GM11168 (cell line): ENCODE results near the gene MINK1.
"Not testable (repeated sequence)": the region's sequence is repeated elsewhere in the genome, so short reads cannot be mapped to it uniquely, and the experiment has no call there.

Experiments used
- in situ Hi-C: fragments of 300-500 bp; cut with MboI; formaldehyde crosslinking; loops from one replicate; pipeline ENCODE4 v1.12.0; 2022; ENCODE audit warnings: low sequenced_read_pairs; ENCODE audit not compliant: unreplicated experiment

The MINK1 gene

DNA sequence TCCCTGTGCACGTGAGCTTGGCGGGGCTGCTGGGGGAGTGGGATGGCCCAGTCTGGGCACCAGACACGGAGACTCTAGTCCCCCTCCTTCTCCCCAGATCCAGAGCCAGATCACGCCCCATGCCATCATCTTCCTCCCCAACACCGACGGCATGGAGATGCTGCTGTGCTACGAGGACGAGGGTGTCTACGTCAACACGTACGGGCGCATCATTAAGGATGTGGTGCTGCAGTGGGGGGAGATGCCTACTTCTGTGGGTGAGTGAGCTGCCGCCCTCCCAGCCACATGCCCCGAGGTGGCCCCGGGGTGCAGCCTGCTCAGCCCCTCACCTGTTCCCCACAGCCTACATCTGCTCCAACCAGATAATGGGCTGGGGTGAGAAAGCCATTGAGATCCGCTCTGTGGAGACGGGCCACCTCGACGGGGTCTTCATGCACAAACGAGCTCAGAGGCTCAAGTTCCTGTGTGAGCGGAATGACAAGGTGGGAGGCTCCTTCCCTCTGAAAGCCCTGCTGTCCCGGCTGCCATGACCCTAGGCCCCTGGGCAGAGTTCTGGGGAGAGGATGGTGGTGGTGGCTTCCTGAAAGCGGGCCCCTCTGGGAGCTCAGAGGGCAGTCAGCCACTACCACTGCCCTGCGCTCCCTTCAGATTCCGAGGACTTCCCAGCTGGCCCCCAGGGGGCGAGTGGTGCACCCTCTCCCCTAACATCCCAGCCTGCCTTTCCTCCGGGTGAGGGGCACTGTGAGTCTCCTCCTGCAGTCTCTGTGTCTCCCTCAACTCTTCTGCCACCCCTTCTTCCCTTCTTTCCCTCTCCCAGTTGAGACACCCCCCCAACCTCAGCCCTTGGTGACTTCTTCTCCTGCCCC, 63.4 kb downstream of the MINK1 start:
- in situ Hi-C loops = no loop called here

DNA sequence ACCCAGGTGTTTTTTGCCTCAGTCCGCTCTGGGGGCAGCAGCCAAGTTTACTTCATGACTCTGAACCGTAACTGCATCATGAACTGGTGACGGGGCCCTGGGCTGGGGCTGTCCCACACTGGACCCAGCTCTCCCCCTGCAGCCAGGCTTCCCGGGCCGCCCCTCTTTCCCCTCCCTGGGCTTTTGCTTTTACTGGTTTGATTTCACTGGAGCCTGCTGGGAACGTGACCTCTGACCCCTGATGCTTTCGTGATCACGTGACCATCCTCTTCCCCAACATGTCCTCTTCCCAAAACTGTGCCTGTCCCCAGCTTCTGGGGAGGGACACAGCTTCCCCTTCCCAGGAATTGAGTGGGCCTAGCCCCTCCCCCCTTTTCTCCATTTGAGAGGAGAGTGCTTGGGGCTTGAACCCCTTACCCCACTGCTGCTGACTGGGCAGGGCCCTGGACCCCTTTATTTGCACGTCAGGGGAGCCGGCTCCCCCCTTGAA, 64.1 kb downstream of the MINK1 start:
- in situ Hi-C loops = no loop called here

GRCh38 chr17:4897785-4898184, 64.6 kb downstream of the MINK1 start:
- in situ Hi-C loops = no loop called here

- in situ Hi-C loops = no loop called here
These were observed 65.2 kb downstream of the MINK1 start for GRCh38 chr17:4898351-4898750.

- in situ Hi-C loops = no loop called here
These were observed 65.8 kb downstream of the MINK1 start for GRCh38 chr17:4898927-4899326.

GRCh38 chr17:4899341-4900230, 66.4 kb downstream of the MINK1 start, which contains the start of gene C17orf107:
TSS of gene C17orf107 (plus strand) at chr17:4899536. CDS start at chr17:4899763, 227 bp downstream.
- in situ Hi-C loops = no loop called here

- in situ Hi-C loops = no loop called here
These were observed 67.3 kb downstream of the MINK1 start for GRCh38 chr17:4900231-4901107.

- in situ Hi-C loops = no loop called here
These were observed 68.0 kb downstream of the MINK1 start for GRCh38 chr17:4901108-4901647.

DNA sequence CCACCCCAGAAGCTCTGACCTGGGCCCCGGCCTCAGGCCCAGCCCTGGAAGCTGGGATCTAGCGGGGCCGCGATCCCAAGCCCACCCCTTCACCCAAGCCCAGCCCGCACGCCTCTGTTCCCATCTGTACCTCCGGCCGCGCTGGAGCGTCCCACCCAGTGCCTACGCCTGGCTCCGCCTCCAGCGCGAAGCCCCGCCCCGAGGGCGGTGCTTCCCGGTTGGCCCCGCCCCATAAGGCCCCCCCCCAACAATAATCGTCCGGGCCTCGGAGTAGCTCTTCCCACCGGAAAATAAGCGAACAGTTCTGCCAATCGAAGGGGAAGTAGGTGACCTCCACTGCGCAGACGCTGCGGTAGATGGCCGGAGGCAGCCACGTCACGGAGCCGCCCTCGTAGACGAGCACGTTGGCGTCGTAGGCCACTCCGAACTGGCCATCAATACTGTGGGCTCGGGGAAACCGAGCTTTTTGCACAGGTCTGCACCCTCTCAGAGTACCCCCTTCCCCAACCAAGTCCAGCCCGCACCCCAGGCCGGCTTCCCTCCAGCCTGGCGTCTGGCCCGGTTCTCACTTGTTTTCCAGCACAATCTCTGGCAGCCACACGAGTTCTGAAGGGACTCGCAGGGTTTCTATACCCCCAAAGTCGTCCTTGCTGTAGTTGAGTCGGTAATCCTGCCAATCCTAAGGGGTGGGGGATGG, 68.7 kb downstream of the MINK1 start:
- in situ Hi-C loops = no loop called here

- in situ Hi-C loops = no loop called here
These were observed 69.4 kb downstream of the MINK1 start for GRCh38 chr17:4902540-4902939.

DNA sequence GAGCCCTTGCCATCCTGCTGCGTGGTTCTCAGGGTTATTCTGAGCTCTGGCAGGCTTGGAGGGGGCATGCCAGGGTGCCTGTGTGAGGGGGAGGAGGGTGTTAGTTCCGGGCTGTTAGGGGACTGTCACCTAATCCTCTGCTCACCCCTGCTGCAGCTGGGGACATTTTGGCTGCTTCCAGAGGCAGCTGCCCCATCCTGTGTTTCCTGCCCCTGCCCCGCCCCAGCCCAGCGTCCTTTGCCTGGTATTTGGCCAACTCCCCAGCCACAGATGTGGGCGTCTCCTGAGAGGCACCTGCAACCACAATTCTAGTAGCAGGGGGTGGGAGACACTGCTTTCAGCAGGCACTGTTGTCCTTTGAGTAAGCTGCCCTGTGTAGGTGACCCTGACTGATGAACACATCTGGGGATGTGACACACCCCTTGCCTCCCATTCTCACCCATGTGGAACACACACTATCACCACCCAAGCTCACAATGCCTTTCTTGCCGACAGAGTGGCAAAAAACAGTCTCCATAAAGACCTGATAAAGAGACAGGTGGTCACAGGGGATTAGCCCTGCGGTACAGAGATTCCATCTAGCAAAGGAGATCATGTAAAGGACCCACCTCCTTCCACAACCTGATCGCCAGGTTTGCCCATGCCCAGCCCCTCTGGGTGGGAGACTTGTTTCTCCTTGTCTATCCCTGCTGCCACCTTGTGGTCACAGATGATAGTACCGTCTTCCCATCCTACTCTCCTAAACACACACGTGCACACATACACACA, 70.1 kb downstream of the MINK1 start, which contains the start of gene CHRNE:
Gene CHRNE, minus strand, starts transcription at position 48 of the 768 bp plus-strand sequence. Its CDS starts 35 bp downstream, at position 13.
- in situ Hi-C loops = no loop called here

DNA sequence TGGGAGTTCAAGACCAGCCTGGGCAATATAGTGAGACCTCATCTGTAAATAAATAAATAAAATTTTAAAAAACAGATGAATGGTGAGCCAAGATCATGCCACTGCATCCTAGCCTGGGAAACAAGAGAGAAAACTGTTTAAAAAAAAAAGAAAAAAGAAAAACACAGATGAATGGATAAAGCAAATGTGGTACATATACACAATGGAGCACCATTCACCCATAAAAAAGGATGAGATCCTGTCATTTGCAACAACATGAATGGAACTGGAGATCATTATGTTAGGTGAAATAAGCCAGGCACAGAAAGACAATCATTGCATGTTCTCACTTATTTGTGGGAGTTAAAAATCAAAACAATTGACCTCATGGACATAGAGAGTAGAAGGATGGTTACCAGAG, 73.5 kb downstream of the MINK1 start:
- in situ Hi-C loops = not testable (repeated sequence)

- in situ Hi-C loops = no loop called here
These were observed 75.2 kb downstream of the MINK1 start for GRCh38 chr17:4908301-4908700.

DNA sequence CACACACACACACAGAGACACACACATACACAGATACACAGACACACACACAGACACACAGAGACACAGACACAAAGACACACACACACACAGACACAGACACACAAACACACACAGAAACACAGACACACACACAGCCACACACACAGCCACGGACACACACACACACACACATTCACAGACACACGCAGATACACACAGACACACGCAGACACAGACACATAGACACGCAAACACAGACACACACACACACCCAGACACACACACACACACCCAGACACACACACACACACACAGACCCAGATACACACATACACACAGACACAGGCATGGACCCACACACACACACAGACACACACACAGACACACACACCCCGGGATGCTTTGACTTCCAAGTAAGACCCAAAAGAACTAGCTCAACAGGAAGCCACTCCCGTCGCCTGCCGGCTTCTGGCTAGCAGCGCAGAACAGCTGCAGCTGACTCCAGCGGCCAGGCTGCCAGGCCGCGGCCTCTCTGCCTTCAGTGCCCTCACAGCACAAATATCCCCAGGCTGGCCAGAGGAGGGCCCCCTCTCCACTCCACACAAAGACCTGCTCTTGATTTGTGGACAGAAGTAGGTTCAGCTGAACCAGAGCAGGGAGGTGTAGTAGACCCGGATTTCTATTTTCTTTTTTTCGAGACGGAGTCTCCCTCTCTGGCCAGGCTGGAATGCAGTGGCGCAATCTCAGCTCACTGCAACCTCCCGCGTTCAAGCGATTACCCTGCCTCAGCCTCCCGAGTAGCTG, 75.8 kb downstream of the MINK1 start:
- in situ Hi-C loops = no loop called here

DNA sequence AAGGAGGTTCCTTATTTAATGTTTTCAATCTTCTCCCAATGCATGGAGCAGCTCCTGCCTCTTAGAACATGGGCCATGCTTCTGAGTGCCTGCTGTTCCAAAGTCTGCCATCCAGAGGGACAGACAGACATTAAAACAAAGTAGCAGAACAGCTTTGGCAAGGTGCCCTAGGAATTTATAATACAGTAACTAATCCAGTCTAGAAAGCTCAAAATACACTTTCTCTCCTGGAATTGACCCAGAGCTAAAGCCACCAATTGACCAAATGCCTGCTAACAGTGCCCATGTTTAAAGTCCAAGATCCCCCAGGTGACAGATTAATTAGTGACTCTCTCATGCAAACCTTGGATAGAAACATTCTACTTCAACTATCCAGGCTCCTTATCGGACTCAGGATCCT, 80.9 kb downstream of the MINK1 start:
- in situ Hi-C loops = no loop called here

DNA sequence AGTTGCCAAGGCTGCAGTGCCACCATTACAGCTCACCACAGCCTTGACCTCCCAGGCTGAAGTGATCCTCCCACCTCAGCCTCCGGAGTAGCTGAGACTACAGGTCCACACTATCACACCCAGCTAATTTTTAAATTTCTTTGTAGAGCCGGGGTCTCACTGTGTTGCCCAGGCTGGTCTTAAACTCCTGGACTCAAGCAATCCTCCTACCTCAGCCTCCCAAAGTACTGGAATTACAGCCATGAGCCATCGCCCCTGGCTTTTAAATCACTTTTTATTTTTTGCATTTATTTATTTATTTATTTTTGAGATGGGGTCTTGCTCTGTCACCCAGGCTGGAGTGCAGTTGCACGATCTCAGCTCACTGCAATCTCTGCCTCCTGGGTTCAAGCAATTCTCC, 81.4 kb downstream of the MINK1 start:
- in situ Hi-C loops = not testable (repeated sequence)

- in situ Hi-C loops = no loop called here
These were observed 86.4 kb downstream of the MINK1 start for GRCh38 chr17:4919511-4920047.
